Mucosa of descending colon (tissue), 3 donors: ENCODE results near the gene NDFIP2. TPM values are rescaled to one million over a fixed set of nuclear protein-coding genes. Genes with fewer than 3 reads are reported as not detected.
A peak's percentile ranks its signal among the peaks of the same experiment; 100 is the strongest.

Experiments
- ATAC-seq: fragments of 200-7000 bp; cut with Tn5 transposase; one replicate; pipeline ENCODE4 v1.9.1; 2020; ENCODE audit warnings: mild to moderate bottlenecking, moderate library complexity
- DNase-seq, 3 donors: peaks; one replicate each; pipeline ENCODE4 v3.0.0-alpha.2; 2020
- H3K36me3 ChIP-seq: fragments of 200-600 bp; one replicate; pipeline ENCODE4 v1.8.0; 2021; ENCODE audit warnings: low read depth, mild to moderate bottlenecking
- H3K4me1 ChIP-seq: fragments of 200-600 bp; one replicate; pipeline ENCODE4 v1.8.0; 2021; ENCODE audit warnings: low read depth, mild to moderate bottlenecking
- H3K4me3 ChIP-seq: fragments of 200-600 bp; one replicate; pipeline ENCODE4 v1.8.0; 2021; ENCODE audit warnings: mild to moderate bottlenecking
- H3K9me3 ChIP-seq: fragments of 200-600 bp; one replicate; pipeline ENCODE4 v1.8.0; 2021; ENCODE audit warnings: mild to moderate bottlenecking
- CTCF ChIP-seq: fragments of 200-600 bp; IDR thresholded peaks from one replicate; pipeline ENCODE4 v1.8.0; 2022; ENCODE audit warnings: antibody characterized with exemption, mild to moderate bottlenecking
- intact Hi-C, 2 donors: fragments of 100-400 bp; cut with DNase I in 1 of 2; cut with micrococcal nuclease in 1 of 2; formaldehyde crosslinking; loops; one replicate each; pipeline versions ENCODE4 v1.11.0 to v1.11.1; 2022; cut with DNase I, micrococcal nuclease
- total RNA-seq, 3 donors: library from RNA; stranded (reverse); fragmentation: NEBNext Ultra II Directional in 2 of 3; extraction: Animal tissue kit (Norgen Biotek cat#: 25700) in 2 of 3; gene quantifications; one replicate each; pipeline versions ENCODE4 v1.2.1 to v1.2.4, GENCODE V29; 2021 to 2023
- donor health status: DM: no; HTN: no; CAD: no; lungs with moderate emphysema.
- donor health status: DM: no; HTN: no; CAD: no.
- donor health status: DM: no; HTN: yes; CAD: no.

The NDFIP2 gene
- total RNA-seq, 3 donors from 2014 or later, result 64.9 to 141 (median 136) TPM

GRCh38 chr13:79538757-79539156 is 57.8 kb downstream of the NDFIP2 start:
- no peak for TF ChIP-seq CTCF
- H3K4me3 ChIP-seq, result no peak overlapping the region
- intact Hi-C loops, result no loop called here
- no peaks in the 10 kb centered on the region for H3K9me3 ChIP-seq
- H3K36me3 ChIP-seq, result no peaks in the 10 kb centered on the region
- DNase-seq, result no peak
- ATAC-seq, result peak; percentile 11
- H3K4me1 ChIP-seq, result no peaks in the 10 kb centered on the region

- Histone ChIP-seq H3K36me3 (no peaks in the 10 kb centered on the region), H3K4me3 (no peak overlapping the region), H3K9me3 (no peaks in the 10 kb centered on the region), H3K4me1 (no peaks in the 10 kb centered on the region)
- DNase-seq, result no peak
- ATAC-seq, result no peak
- intact Hi-C loops, result loop anchor here in 1 of 2 donors (5.0 kb wide), 1 partner anchor 118 kb away; no protein-coding TSS in a partner anchor
- no peak for TF ChIP-seq CTCF
Observed at GRCh38 chr13:79540504-79540903, 59.5 kb downstream of the NDFIP2 start.

GRCh38 chr13:79541426-79542049 is 60.6 kb downstream of the NDFIP2 start:
- Histone ChIP-seq H3K9me3 (no peaks in the 10 kb centered on the region), H3K36me3 (no peaks in the 10 kb centered on the region), H3K4me1 (no peaks in the 10 kb centered on the region), H3K4me3 (no peak overlapping the region)
- intact Hi-C loops, result loop anchor here in 1 of 2 donors (5.0 kb wide), 1 partner anchor 119 kb away; no protein-coding TSS in a partner anchor
- ATAC-seq, result peak; percentile 63
- peak in 1 of 3 donors; percentile 42 for DNase-seq
- TF ChIP-seq CTCF, result peak; percentile 62

GRCh38 chr13:79543883-79544282 is 62.9 kb downstream of the NDFIP2 start:
- no peaks in the 10 kb centered on the region for H3K36me3 ChIP-seq
- ATAC-seq (no peak), DNase-seq (no peak)
- H3K9me3 ChIP-seq, result no peaks in the 10 kb centered on the region
- no peaks in the 10 kb centered on the region for H3K4me1 ChIP-seq
- intact Hi-C loops, result loop anchor here in 1 of 2 donors (5.0 kb wide), 1 partner anchor 122 kb away; no protein-coding TSS in a partner anchor
- TF ChIP-seq CTCF, result no peak
- H3K4me3 ChIP-seq, result no peak overlapping the region

- TF ChIP-seq CTCF, result no peak
- Histone ChIP-seq H3K4me1 (no peaks in the 10 kb centered on the region), H3K36me3 (no peaks in the 10 kb centered on the region), H3K9me3 (no peaks in the 10 kb centered on the region), H3K4me3 (no peak overlapping the region)
- no peak for ATAC-seq
- intact Hi-C loops, result no loop called here
- DNase-seq, result no peak
Observed at GRCh38 chr13:79547211-79548195, 66.5 kb downstream of the NDFIP2 start.
